ENCODE measurements around the gene TRHDE.

The TRHDE gene

GRCh38 chr12:72359416-72359815 lies 87.2 kb downstream of the TRHDE start:
- no CpG with 5 or more reads among the region's 3 CpGs for WGBS, 2 donors (ENCODE audit: extremely low coverage in 2 of 2, insufficient read length in 2 of 2, insufficient replicate concordance in 1 of 2)

GRCh38 chr12:72365151-72365550 lies 93.0 kb downstream of the TRHDE start:
- Histone ChIP-seq H3K23ac (ENCODE audit: low read depth, low read length, poor library complexity) (no peak overlapping the region), H3K79me1 (ENCODE audit: low read depth, low read length) (no peaks in the 10 kb centered on the region), H2AFZ (ENCODE audit: low read length) (no peak overlapping the region), H2BK120ac (ENCODE audit: low read depth, low read length) (no peak overlapping the region), H2BK12ac (ENCODE audit: low read length) (no peak overlapping the region), H3K4me2 (ENCODE audit: insufficient read depth, low read length, poor library complexity, severe bottlenecking) (no peak overlapping the region), H3K4me1 (ENCODE audit: control insufficient read depth in 2 of 2, insufficient read depth in 1 of 2, low read depth in 1 of 2, low read length in 2 of 2) (peaks cover 0 to 1% of the 10 kb centered on the region in 2 donors), H3K9ac (ENCODE audit: low read depth, low read length, poor library complexity) (no peak overlapping the region), H3K9me3 (replicated peaks in 1 of 2; ENCODE audit: control insufficient read depth in 2 of 2, insufficient read depth in 1 of 2, low read depth in 1 of 2, low read length in 2 of 2) (peaks cover 0 to 2% of the 10 kb centered on the region in 2 donors), H3K14ac (ENCODE audit: low read length) (no peak overlapping the region), H4K8ac (ENCODE audit: low read depth, low read length) (no peak overlapping the region), H3K18ac (ENCODE audit: low read length) (no peak overlapping the region), H3K36me3 (replicated peaks in 1 of 2; ENCODE audit: control insufficient read depth in 2 of 2, insufficient read depth in 2 of 2, low read length in 2 of 2) (no peaks in the 10 kb centered on the region), H3K27me3 (ENCODE audit: control insufficient read depth in 3 of 3, insufficient read depth in 3 of 3, low read depth in 1 of 3, low read length in 3 of 3) (no peaks in the 10 kb centered on the region), H2AK5ac (ENCODE audit: low read depth, low read length) (no peak overlapping the region), H3K4me3 (ENCODE audit: low read length in 2 of 2) (no peak overlapping the region), H3K27ac (replicated peaks; ENCODE audit: low read length) (no peak overlapping the region), H4K91ac (ENCODE audit: low read depth, low read length, poor library complexity) (no peak overlapping the region), H3K4ac (ENCODE audit: low read length) (no peak overlapping the region), H2BK5ac (ENCODE audit: low read length) (no peak overlapping the region), H2BK15ac (ENCODE audit: low read length) (no peak overlapping the region)
- no peak for DNase-seq (ENCODE audit: low spot score)

More at GRCh38 chr12:72359416-72359815, 87.2 kb downstream of the TRHDE start:
- Histone ChIP-seq H2BK120ac (ENCODE audit: low read depth, low read length) (no peak overlapping the region), H4K91ac (ENCODE audit: low read depth, low read length, poor library complexity) (no peak overlapping the region), H2BK12ac (ENCODE audit: low read length) (no peak overlapping the region), H3K4ac (ENCODE audit: low read length) (no peak overlapping the region), H3K79me1 (ENCODE audit: low read depth, low read length) (no peaks in the 10 kb centered on the region), H3K4me2 (ENCODE audit: insufficient read depth, low read length, poor library complexity, severe bottlenecking) (no peak overlapping the region), H4K8ac (ENCODE audit: low read depth, low read length) (no peak overlapping the region), H3K23ac (ENCODE audit: low read depth, low read length, poor library complexity) (no peak overlapping the region), H2BK5ac (ENCODE audit: low read length) (no peak overlapping the region), H3K9ac (ENCODE audit: low read depth, low read length, poor library complexity) (no peak overlapping the region), H3K27me3 (ENCODE audit: control insufficient read depth in 3 of 3, insufficient read depth in 3 of 3, low read depth in 1 of 3, low read length in 3 of 3) (no peaks in the 10 kb centered on the region), H2AFZ (ENCODE audit: low read length) (no peak overlapping the region), H3K14ac (ENCODE audit: low read length) (no peak overlapping the region), H3K36me3 (replicated peaks in 1 of 2; ENCODE audit: control insufficient read depth in 2 of 2, insufficient read depth in 2 of 2, low read length in 2 of 2) (no peaks in the 10 kb centered on the region), H3K9me3 (replicated peaks in 1 of 2; ENCODE audit: control insufficient read depth in 2 of 2, insufficient read depth in 1 of 2, low read depth in 1 of 2, low read length in 2 of 2) (no peaks in the 10 kb centered on the region), H3K27ac (replicated peaks; ENCODE audit: low read length) (no peak overlapping the region), H3K4me1 (ENCODE audit: control insufficient read depth in 2 of 2, insufficient read depth in 1 of 2, low read depth in 1 of 2, low read length in 2 of 2) (no peaks in the 10 kb centered on the region), H2AK5ac (ENCODE audit: low read depth, low read length) (no peak overlapping the region), H3K4me3 (ENCODE audit: low read length in 2 of 2) (no peak overlapping the region), H2BK15ac (ENCODE audit: low read length) (no peak overlapping the region), H3K18ac (ENCODE audit: low read length) (no peak overlapping the region)
- DNase-seq (ENCODE audit: low spot score), result no peak

DNA sequence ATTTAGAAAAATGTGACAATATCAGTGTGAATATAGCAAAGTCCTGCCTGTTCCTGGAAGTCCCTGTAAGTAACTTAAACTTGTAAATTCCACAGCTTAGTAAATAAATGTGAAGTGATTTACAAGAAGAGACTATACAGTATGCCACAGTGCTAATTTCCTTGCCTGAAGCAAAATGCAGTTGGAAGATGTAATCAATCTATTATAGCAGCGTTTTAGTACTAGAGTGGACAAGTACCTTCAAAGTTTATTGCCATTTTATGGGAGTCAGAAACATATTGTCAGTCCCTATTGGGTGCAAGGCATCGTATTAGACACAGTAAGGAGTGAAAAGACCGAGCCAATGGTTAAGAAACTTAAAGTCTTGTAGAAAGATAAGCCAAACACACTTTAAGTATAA lies 94.1 kb downstream of the TRHDE start:
- no peak overlapping the region for H3K4me3 ChIP-seq (ENCODE audit: low read length in 2 of 2)
- no peak overlapping the region for H3K18ac ChIP-seq (ENCODE audit: low read length)
- H3K27me3 ChIP-seq (ENCODE audit: control insufficient read depth in 3 of 3, insufficient read depth in 3 of 3, low read depth in 1 of 3, low read length in 3 of 3), result no peaks in the 10 kb centered on the region
- H2BK120ac ChIP-seq (ENCODE audit: low read depth, low read length), result no peak overlapping the region
- H3K9ac ChIP-seq (ENCODE audit: low read depth, low read length, poor library complexity), result no peak overlapping the region
- WGBS, 2 donors (ENCODE audit: extremely low coverage in 2 of 2, insufficient read length in 2 of 2, insufficient replicate concordance in 1 of 2), result no CpG with 5 or more reads among the region's 3 CpGs
- peaks cover 0 to 1% of the 10 kb centered on the region in 2 donors for H3K4me1 ChIP-seq (ENCODE audit: control insufficient read depth in 2 of 2, insufficient read depth in 1 of 2, low read depth in 1 of 2, low read length in 2 of 2)
- peaks cover 0 to 2% of the 10 kb centered on the region in 2 donors for H3K9me3 ChIP-seq (replicated peaks in 1 of 2; ENCODE audit: control insufficient read depth in 2 of 2, insufficient read depth in 1 of 2, low read depth in 1 of 2, low read length in 2 of 2)
- H3K4ac ChIP-seq (ENCODE audit: low read length), result no peak overlapping the region
- no peak overlapping the region for H4K91ac ChIP-seq (ENCODE audit: low read depth, low read length, poor library complexity)
- no peak overlapping the region for H3K27ac ChIP-seq (replicated peaks; ENCODE audit: low read length)
- no peak overlapping the region for H4K8ac ChIP-seq (ENCODE audit: low read depth, low read length)
- H3K23ac ChIP-seq (ENCODE audit: low read depth, low read length, poor library complexity), result no peak overlapping the region
- H3K79me1 ChIP-seq (ENCODE audit: low read depth, low read length), result no peaks in the 10 kb centered on the region
- H3K4me2 ChIP-seq (ENCODE audit: insufficient read depth, low read length, poor library complexity, severe bottlenecking), result no peak overlapping the region
- no peak for DNase-seq (ENCODE audit: low spot score)
- H2BK12ac ChIP-seq (ENCODE audit: low read length), result no peak overlapping the region
- no peak overlapping the region for H2AK5ac ChIP-seq (ENCODE audit: low read depth, low read length)
- no peaks in the 10 kb centered on the region for H3K36me3 ChIP-seq (replicated peaks in 1 of 2; ENCODE audit: control insufficient read depth in 2 of 2, insufficient read depth in 2 of 2, low read length in 2 of 2)
- no peak overlapping the region for H2AFZ ChIP-seq (ENCODE audit: low read length)
- H2BK15ac ChIP-seq (ENCODE audit: low read length), result no peak overlapping the region
- no peak overlapping the region for H2BK5ac ChIP-seq (ENCODE audit: low read length)
- H3K14ac ChIP-seq (ENCODE audit: low read length), result no peak overlapping the region

DNA sequence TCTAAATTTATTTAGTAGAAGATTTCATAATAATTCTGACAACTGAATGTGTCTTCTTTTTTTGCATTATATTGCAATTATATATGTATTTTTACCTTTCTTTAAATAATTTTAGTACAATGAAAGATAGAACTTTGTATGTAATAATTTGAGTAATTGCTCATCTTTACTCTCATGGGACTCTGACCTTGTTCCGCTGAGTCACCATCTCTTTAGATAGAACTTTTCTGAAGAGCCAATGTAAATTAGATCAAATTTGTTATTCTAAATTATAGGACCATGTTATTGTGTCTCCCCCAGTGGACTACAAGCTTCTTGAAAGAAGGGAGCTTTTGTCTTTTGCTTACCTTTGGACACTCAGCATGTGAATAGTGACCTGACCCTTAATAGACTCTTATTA lies 96.1 kb downstream of the TRHDE start:
- H3K9me3 ChIP-seq (replicated peaks in 1 of 2; ENCODE audit: control insufficient read depth in 2 of 2, insufficient read depth in 1 of 2, low read depth in 1 of 2, low read length in 2 of 2), result peaks cover 0 to 2% of the 10 kb centered on the region in 2 donors
- H3K4me2 ChIP-seq (ENCODE audit: insufficient read depth, low read length, poor library complexity, severe bottlenecking), result no peak overlapping the region
- H3K36me3 ChIP-seq (replicated peaks in 1 of 2; ENCODE audit: control insufficient read depth in 2 of 2, insufficient read depth in 2 of 2, low read length in 2 of 2), result no peaks in the 10 kb centered on the region
- no peak overlapping the region for H3K18ac ChIP-seq (ENCODE audit: low read length)
- H2BK12ac ChIP-seq (ENCODE audit: low read length), result no peak overlapping the region
- H2BK5ac ChIP-seq (ENCODE audit: low read length), result no peak overlapping the region
- no peak overlapping the region for H3K14ac ChIP-seq (ENCODE audit: low read length)
- H3K27ac ChIP-seq (replicated peaks; ENCODE audit: low read length), result no peak overlapping the region
- H2AK5ac ChIP-seq (ENCODE audit: low read depth, low read length), result no peak overlapping the region
- H4K8ac ChIP-seq (ENCODE audit: low read depth, low read length), result no peak overlapping the region
- H2BK15ac ChIP-seq (ENCODE audit: low read length), result no peak overlapping the region
- no CpG with 5 or more reads among the region's 1 CpG for WGBS, 2 donors (ENCODE audit: extremely low coverage in 2 of 2, insufficient read length in 2 of 2, insufficient replicate concordance in 1 of 2)
- no peak overlapping the region for H2AFZ ChIP-seq (ENCODE audit: low read length)
- no peak overlapping the region for H3K23ac ChIP-seq (ENCODE audit: low read depth, low read length, poor library complexity)
- H3K4me1 ChIP-seq (ENCODE audit: control insufficient read depth in 2 of 2, insufficient read depth in 1 of 2, low read depth in 1 of 2, low read length in 2 of 2), result peaks cover 0 to 1% of the 10 kb centered on the region in 2 donors
- no peak for DNase-seq (ENCODE audit: low spot score)
- no peak overlapping the region for H3K4ac ChIP-seq (ENCODE audit: low read length)
- H3K79me1 ChIP-seq (ENCODE audit: low read depth, low read length), result no peaks in the 10 kb centered on the region
- H3K9ac ChIP-seq (ENCODE audit: low read depth, low read length, poor library complexity), result no peak overlapping the region
- H3K27me3 ChIP-seq (ENCODE audit: control insufficient read depth in 3 of 3, insufficient read depth in 3 of 3, low read depth in 1 of 3, low read length in 3 of 3), result no peaks in the 10 kb centered on the region
- no peak overlapping the region for H2BK120ac ChIP-seq (ENCODE audit: low read depth, low read length)
- no peak overlapping the region for H3K4me3 ChIP-seq (ENCODE audit: low read length in 2 of 2)
- no peak overlapping the region for H4K91ac ChIP-seq (ENCODE audit: low read depth, low read length, poor library complexity)

Data from neuronal stem cell (in vitro differentiated cells).